PFSK-1 (cell line): ENCODE results near the gene MAP6D1.

Source experiments
- POLR2AphosphoS5 ChIP-seq: IDR thresholded peaks from 2 replicates; pipeline ENCODE4 v1.6.1; 2012; ENCODE audit warnings: low read depth, mild to moderate bottlenecking, control low read depth, low read length, moderate library complexity
- REST ChIP-seq, 2 experiments: IDR thresholded peaks; 2 replicates each; pipeline versions ENCODE4 v1.6.1 to v1.8.0; 2011 to 2012; ENCODE audit warnings: low read depth in 2 of 2, low read length in 2 of 2, control low read depth in 1 of 2, inconsistent platforms in 1 of 2, mild to moderate bottlenecking in 1 of 2, moderate library complexity in 1 of 2; ENCODE audit not compliant: insufficient read depth in 1 of 2

DNA sequence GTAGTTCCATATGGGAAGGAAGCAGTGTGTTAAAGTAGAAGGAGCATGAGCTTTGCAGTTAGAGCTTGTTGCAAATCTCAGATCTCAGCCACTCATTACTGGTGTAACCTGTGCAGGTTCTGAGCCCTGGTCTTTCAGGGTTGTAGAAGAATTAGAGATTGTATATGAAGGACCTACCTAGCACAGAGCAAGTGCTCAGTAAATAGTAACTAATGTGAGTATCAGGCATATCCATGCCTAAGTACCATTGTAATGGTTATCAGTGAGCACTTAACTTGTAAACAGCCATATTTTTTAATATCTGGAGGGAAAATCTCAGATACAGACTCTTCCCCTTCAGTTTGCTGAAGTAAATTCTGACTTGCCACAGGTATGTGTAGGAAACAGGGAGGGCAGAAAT lies 59.3 kb downstream of the MAP6D1 start:
- TF ChIP-seq REST (IDR thresholded peaks at IDR 0.05; ENCODE audit: insufficient read depth in 1 of 2, low read depth in 2 of 2, low read length in 2 of 2) (no peak), POLR2AphosphoS5 (no peak)
